NCI-H187 treated with DMSO at 0.1 percent for 48 hours (cell line): Measurements from ENCODE around the gene MMAB.

ENCODE experiments used
- DNase-seq: peaks from one replicate; lab custom pipeline; 2025; lab: John Stamatoyannopoulos, UW

MMAB gene

DNA sequence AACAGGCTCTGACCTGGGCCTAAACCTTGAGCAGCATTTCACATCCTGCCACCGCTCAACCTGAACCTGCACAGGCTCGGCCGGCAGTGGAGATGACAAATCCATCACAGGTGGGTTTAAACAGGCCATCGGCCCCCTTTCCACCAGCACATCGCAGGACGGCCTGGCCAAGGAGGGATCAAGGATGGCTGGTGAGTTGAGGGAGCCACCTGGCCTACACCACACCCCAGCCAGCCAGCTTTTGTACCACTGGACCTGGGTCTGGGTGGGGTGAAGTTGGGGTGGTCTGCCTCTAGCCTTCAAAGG is 14.2 kb downstream of the MMAB start:
- no peak for DNase-seq

DNA sequence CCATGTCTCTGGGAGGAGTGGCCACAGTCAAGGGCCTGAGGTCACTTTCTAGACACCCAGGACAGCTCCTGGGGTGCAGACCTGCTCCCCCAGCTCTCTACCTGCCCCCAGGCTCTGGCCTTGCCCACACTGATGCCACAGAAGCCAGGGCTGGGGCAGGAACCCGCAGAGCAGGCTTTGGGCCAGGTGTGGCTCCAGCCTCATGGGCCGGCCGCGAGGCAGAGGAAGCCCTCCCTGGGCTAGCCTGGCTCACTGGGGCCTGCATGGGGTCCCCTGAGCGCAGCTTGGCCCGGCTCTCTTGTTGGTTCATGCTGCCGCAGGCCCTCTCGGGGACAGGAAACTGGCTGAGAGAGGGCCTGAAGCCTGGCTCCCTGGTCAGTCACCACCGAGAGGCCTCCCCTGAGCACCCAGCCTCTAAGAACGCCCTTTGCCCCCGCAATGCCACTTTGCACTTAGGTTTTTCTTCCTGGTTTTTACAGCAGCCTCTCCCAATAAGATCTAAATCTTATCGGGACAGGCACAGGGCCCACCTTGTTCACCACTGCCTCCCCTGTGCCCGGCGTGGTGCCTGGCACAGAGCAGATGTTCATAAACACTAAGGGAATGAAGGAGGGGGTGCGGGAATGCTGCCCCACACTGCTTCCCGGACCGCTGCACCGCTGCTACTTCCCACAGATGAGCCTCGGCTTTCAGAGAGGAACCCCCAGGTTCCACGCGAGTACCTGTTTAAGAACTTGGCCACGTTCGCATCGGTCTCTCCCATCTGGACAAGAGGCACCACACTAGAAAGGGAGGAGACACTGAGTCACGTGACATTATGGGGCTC is 14.7 kb downstream of the MMAB start:
- no peak for DNase-seq

DNA sequence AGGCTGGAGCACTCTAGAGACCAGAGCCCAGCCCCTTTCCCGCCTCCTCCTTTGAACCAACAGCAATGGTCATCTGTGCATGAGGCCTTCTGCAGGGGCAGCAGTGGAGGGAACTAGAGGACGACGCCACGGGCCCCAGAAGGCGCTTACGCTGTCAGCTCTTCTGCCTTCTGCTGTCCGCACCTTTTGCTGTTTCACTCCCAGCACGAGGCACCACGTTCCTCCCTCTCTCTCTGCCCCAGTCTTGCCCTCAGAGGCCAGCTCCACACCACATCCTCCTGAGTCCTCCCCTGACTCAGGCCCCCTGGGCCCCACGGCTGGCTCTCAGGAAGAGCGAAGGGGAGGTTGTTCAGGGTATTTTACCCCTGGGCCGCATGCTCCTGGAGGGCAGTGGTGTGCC is 15.5 kb downstream of the MMAB start:
- no peak for DNase-seq

DNA sequence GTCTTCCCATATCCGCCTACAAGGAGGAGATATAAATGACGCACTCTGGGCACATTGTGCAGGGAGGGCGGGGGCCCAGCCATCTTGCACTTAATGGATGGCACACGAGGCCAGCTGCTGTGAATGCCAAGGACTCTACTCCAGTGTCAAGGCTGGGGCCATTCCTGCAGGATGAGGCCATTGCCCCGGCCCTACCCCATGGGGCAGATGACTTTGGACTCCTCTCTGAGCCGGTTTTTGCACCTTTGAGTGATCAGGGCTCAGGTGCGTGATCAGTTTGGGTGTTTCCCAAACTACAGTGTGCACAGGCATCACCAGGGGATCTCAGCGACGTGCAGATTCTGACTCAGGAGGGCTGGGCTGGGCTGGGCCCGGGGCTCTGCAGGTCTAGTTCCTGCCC is 16.1 kb downstream of the MMAB start:
- DNase-seq = no peak

DNA sequence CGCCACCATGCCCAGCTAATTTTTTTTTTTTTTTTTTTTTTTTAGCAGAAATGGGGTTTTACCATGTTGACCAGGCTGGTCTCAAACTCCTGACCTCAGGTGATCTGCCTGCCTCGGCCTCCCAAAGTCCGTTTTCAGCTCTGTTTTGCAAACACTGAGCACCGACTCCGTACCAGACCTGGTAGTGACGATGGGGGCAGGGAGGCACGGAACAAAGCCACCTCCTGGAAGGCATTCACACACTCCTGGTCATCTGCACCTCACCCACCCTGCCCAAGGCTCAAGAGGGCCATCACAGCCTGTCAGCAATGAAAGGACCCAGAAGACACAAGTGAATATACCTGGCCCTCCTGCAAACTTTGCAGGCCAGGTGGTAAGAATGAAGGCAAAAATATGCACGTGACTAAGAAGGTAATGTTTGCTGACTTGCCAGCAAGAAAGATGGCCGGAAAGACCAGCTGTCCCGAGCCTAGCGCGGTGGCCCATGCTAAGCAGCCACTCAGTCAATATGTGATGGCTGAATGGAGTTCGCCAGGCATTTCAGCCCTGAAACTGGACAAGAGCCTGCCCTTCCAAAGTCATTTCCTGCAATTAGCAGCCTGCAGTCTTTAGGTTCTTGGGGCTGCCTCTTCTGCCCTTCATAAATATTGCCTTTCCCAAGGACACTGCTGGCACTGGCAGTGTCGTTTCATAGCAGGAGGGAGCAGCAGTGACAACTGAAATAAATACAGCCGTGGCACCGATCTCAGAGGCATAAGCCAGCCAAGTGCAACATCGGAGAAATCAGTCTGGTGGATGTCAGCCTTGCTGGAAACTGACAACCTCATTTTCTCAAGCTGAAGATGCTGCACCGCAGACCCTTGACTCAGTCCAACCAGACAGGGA is 17.6 kb downstream of the MMAB start:
- DNase-seq = no peak

DNA sequence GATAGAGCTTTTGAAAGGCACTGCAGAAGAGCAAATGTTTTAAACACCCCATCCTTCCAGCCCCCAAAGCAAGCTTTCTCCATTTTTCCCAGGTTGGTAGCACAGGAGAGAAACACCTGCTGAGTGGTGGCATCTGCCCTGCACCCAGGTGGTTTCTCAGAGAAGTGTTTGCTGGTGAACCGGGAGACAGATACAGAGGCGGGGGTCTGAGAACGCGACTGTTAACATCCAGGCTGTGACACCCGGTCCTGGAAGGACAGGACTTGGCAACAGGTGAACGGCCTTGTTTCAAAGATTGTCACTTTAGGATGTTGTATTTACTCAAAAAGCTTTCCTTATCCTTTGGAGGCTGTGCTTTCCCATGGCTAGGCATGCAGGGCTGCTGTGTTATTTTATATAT is 18.5 kb downstream of the MMAB start:
- DNase-seq = no peak

DNA sequence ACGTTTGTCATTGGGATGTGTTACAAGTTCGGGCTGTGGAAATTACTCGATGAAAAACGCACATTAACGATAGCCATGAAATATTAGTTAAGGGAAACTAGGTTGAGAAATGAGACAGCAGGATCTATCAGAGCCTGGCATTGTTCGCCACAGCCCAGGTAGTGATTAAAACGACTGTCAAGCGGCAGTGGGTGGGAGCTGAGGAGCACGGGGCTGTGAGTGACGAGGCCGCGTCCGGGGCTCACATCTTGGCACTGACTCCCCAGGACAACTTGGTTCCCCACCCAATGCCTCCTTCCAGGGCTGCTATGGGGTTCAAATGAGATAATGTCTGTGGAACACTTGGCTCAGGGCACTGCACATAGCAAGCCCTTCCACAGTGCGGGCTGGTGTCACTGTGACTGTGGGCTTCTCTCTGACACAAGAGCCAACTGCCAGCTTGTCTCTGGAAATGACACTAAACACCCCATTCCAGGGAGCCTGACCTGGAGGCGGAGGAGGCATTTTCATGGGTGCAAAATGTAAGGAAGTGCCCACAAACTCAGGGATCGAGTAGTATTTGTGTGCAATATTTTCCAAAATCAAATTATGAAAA is 19.3 kb downstream of the MMAB start:
- DNase-seq = no peak

DNA sequence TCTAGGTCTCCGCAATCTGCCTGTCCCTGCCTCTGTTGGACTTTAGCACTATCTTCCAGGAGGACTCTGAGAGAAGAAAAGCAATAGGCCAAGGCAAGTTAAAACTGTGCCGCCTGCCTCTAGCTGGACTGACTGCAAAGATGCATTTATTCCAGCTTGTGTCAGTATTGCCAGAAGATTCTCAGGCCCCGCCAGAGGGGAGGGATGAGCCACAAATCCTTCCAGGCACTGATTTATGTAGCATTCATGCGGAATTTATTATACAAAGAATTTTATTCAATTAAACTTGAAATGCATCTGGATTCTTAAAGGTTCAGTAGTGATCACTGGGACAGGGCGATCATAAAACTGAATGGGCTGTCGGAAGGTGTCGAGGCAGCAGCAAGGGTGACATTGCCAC is 19.8 kb downstream of the MMAB start:
- no peak for DNase-seq

DNA sequence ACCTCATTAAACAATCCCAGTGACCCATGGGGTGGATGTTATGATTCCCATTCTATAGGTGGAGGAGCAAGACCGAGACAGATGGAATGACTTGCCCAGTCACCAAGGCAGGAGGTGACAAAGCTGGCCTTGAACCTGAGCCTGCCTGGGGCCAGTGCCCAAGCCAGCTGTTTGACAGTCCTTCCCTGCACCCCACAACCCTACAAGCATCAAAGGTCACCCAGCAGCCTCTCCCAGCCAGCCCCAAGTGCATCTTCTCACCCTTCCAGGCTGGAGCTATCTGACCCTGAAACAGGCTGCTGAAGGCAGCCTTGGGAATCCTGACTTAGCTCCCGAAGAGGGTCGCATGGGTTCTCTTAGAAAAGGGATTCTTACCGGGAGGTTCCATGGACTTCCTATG is 20.3 kb downstream of the MMAB start:
- no peak for DNase-seq

DNA sequence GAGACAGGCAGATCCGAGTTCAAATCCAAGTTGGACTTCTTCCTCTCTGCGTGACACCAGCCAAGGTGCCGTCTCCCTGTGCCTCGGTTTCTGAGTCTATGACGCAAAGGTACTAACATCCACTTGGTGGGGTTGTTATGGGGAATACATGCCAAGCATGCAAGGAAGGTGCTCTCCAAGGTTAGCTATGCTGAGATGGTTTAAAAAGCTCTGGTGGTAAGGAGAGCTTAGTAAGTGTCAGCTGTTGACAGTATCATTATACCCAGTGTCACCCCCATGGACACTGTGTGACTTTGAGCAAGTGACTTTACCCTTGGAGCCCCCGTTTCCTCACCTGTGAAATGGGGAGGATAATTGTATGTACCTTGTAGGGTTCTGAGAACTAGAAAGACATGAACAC is 22.2 kb downstream of the MMAB start:
- DNase-seq = no peak

DNA sequence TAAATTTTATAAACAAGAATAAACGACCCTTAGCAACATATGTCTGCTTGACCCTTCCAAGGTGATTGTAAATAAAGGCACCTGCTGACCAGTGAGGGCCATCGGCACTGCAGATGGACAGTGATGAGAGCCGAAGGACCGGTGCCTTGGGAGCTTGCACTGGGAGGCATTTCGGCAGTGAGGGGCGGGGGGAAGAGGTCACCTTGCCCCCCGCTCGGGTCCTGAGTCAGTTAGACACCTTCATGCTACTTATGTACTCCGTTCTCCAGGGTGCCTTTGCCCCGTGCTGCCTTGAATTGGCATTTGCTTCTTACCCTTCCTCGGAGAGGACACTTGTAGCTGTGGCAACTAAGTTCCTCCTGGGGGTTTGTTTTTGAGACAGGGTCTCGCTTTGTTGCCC is 23.0 kb downstream of the MMAB start:
- no peak for DNase-seq

DNA sequence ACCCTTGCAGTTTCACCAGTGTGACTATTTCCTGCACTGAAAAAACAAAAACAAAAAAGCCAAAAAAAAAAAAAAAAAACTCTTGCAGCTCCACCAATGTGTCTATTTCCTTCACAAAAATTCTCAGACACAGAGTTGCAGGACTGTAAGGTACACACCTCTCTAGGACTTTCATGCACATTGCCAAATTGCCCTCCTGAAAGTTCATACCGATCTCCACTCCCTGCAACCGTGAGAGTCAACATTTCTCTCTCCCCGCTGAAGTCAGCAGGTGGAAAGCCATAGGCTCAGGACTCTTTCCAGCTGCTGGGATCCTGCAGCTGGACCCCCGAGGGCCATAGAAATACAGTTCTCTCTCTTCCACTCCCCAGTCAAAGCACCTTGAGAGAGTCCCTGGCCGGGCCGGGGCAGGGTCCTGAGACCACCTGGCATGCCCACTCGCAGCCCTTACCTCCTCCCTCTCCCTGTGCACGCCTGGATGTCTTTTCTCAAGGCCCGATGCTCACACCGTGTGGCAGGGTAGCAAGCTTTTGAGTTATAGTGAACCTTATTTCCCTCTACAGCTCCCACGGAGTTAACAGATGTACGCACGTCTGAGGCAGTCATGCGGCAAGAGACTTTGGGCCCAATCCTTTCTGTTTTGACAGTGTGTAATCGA is 23.6 kb downstream of the MMAB start:
- DNase-seq = no peak

DNA sequence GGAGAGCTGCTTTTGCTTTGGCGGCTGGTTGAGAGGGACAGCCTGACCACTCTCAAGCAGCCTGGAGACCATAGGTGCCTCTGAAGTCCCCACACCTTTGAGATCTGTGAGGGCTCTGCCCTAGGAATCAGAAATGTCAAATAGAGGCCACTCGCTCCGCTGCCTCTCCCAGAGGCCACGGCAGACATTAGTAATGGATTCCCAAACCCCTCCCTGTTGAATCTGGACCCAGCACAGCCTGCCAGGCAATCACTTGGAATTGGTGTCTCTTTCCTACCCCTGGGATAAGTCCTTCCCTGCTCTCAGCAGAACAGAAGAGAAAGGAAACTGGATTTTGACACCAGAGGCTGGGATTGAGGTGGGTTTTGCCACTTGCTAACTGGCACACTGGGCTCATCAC is 25.0 kb downstream of the MMAB start:
- DNase-seq = no peak

DNA sequence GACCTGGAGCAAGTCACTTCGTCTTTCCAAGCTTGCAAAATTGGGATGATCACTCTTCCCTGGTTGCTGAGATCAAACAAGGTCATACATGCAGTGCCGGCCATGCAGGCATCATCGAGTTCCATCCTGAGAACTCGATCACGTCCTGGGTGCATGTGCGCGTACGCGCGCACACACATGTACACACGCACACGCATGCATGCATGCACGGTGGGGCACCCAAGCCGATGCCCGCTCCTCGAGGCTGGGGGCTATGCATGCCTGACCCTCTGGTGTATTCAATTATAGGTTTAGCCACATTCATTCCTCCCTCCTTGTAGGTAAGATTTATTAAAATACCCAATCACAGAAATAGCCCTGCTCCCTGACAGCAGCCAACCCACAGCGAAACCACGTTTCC is 26.0 kb downstream of the MMAB start:
- DNase-seq = no peak

DNA sequence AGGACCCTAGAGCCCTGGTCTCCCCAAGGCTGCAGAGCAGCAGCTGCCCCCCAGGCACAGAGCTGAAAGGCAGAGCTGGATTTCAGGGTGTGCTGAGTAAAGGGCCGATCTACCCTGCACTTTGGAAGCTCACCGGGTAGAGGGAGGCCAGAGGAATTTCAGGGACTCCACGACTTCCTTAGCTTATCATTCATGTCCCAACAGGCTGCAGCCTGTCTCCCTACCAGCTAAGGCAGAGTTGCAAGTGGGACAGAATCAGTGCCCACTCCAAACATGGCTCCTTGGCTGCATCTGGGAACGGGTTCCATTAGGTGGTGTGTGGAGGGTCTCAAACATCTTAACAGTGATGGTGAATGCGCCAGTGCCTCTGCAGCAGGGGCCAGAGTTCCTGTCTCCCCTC is 27.5 kb downstream of the MMAB start:
- DNase-seq = no peak

DNA sequence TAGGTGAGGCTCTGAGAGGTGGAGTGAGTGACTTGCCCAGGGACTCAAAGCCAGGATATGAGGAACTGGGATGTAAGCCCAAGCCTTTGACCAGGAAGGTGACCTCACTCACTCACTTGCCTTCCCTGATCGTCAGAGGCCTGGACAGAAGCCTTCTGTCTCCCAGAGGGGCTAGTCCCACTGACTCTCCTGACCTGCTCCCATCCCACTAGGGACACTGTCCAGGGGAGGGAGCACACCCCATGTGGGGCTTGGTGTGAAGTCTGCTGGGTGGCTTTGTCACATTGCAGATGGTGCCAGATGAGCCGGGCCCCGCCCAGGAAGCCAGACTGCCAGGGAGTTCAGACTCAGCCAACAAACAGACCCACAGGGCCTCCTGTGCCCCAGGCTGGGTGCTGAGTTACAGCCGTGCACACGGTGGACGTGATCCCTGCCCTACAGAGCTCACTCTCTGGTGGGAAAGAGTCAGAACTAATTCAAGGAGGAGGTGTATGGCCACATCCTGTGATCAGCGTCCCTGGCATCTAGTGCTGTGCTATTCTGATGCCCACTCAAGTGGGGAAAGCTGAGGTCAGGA is 28.3 kb downstream of the MMAB start:
- no peak for DNase-seq

DNA sequence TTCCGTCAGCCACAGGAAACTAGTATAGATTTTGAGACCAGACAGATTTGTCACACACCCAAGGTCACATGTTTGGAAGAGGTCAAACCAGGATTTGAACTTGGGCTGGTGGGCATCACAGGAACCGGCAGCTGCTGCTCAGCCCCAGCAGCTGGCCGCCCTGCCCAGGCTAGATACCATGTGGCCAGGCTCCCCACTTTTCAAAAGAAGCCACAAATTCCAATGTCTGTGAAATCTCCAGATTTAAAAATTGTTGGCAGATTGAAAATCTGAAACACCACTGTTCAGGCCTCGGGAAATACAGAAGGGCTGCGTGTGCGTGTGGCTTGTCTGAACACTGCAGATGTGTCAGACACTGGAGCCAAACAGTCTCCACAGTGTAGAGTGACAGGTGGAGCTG is 30.4 kb downstream of the MMAB start:
- no peak for DNase-seq

DNA sequence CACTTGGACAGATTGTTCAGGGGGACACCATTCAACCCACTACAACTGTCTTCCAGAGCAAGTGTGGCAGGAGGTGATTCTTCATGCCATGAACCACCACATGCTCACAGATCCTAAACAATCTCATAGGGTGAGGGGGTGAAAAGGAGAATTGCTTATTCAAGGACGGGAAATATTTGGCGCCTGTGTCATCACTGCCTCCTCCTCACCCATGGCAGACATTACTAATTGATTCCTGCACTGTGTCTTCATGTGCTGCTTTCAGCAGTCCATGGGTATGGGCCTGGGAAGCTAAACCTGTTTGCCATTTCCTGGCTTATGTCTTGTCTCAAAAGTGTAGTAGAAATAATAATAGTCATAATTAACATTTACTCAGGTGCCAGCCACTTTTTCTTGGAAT is 31.3 kb downstream of the MMAB start:
- no peak for DNase-seq

DNA sequence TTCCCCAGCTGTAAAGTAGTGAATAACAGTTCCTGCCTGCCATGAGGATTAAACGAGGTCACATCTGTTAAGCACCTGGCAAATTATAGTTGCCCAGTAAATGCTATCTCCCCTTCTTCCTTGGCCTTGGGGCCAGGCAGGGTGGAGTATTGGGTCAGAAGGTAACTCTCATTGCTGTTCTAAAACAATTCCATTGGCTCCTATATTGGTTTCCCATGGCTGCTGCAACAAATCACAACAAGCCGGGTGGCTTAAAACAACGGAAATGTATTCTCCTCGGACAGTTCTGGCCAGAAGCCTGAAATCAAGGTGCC is 31.9 kb downstream of the MMAB start:
- no peak for DNase-seq

DNA sequence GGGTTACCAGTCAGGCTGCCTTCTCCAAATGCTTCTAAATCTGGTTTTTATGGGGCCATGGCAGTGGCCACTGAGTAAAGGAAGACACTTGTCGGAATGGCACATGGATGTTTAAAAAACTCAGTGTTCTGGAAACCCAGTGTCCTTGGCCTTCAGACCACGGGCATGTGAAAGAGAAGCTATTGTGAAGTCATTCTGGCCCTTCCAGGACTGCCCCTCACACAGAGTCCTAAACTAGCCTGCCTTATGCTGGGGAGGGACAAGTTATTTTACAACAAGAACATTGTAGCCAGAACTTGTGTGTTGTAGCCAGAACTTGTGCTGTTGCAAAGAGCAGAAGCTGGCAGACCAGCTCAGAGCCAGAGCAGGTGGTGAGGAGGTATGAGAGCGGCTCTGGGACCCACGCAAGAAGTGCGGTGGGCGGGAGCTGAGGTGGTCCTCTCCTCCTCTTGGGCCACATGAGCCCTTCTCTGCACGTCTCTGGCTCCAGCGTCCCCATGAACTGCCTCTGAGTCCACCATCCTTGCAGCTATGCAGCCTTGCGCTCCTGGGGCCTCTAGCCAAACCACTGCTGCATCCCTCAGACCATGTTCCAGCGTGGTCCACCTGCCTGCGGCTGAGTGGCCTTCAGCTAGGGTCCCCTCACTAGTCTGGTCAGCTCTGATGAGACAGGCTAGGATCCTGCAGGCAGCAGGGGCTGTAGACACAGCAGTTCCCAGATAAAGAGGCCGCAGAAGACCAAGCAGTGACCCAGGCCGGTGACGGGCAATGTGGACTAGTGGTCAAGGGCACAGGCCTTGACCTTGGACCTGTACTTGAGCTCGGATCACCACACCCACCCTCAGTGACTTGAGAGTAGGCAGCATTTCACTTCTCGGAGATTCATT is 32.5 kb downstream of the MMAB start:
- no peak for DNase-seq

DNA sequence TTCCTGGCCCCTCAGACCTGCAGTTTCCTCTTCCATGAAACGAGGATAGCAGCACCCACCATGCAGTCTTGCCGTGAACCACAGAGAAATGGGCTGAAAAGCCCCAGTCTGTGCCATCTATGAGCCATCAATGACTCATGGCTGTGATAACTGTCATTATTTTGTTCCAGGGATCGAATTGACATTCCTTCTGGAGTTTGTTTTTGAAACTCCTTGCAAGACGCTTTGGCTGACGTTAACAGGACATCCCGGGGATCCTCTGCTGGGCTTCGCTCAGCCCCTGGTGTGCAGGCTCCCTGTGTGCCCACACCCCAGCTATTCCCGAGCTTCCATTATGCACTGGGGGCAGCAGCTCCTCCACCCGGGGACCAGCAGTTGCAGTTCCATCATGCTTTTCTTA is 33.8 kb downstream of the MMAB start:
- no peak for DNase-seq
